Measurements from ENCODE around the gene PLEKHA1.

PLEKHA1 gene

GRCh38 chr10:122461367-122461728 lies 86.8 kb downstream of the PLEKHA1 start, which contains the start of gene HTRA1:
HTRA1 (plus strand) TSS chr10:122461553; CDS start chr10:122461653, 100 bp downstream.
- no peak for FAIRE-seq
- DNase-seq (ENCODE audit: insufficient read length, low spot score): peak; percentile 38
- no peak for TF ChIP-seq CTCF (IDR thresholded peaks at IDR 0.05; ENCODE audit: insufficient read depth, missing control alignments)

- FAIRE-seq (no peak), DNase-seq (ENCODE audit: insufficient read length, low spot score) (no peak)
- no peak for TF ChIP-seq CTCF (IDR thresholded peaks at IDR 0.05; ENCODE audit: insufficient read depth, missing control alignments)
Measured at GRCh38 chr10:122461729-122462532, 87.4 kb downstream of the PLEKHA1 start.

GRCh38 chr10:122462533-122463465 lies 88.3 kb downstream of the PLEKHA1 start:
- TF ChIP-seq CTCF (IDR thresholded peaks at IDR 0.05; ENCODE audit: insufficient read depth, missing control alignments): no peak
- DNase-seq (ENCODE audit: insufficient read length, low spot score) (no peak), FAIRE-seq (no peak)

GRCh38 chr10:122463466-122464249 lies 89.2 kb downstream of the PLEKHA1 start:
- no peak for TF ChIP-seq CTCF (IDR thresholded peaks at IDR 0.05; ENCODE audit: insufficient read depth, missing control alignments)
- DNase-seq (ENCODE audit: insufficient read length, low spot score) (no peak), FAIRE-seq (no peak)

GRCh38 chr10:122464250-122464510 lies 89.7 kb downstream of the PLEKHA1 start:
- no peak for TF ChIP-seq CTCF (IDR thresholded peaks at IDR 0.05; ENCODE audit: insufficient read depth, missing control alignments)
- DNase-seq (ENCODE audit: insufficient read length, low spot score) (no peak), FAIRE-seq (no peak)

GRCh38 chr10:122464586-122464985 lies 90.1 kb downstream of the PLEKHA1 start:
- FAIRE-seq (no peak), DNase-seq (ENCODE audit: insufficient read length, low spot score) (no peak)
- no peak for TF ChIP-seq CTCF (IDR thresholded peaks at IDR 0.05; ENCODE audit: insufficient read depth, missing control alignments)

All from D721Med (cell line).